ENCODE measurements around the gene SREBF2.
"Not testable (repeated sequence)": the region's sequence is repeated elsewhere in the genome, so short reads cannot be mapped to it uniquely, and the experiment has no call there.

SREBF2 gene

GRCh38 chr22:41842996-41843970 lies 10.4 kb downstream of the SREBF2 start:
- no peak for DNase-seq

GRCh38 chr22:41844036-41844435 lies 11.1 kb downstream of the SREBF2 start:
- no peak for DNase-seq

GRCh38 chr22:41844513-41844912 lies 11.6 kb downstream of the SREBF2 start:
- DNase-seq = no peak

- no peak for DNase-seq
Observed at GRCh38 chr22:41845380-41846267, 12.7 kb downstream of the SREBF2 start.

GRCh38 chr22:41846268-41846987 lies 13.5 kb downstream of the SREBF2 start:
- DNase-seq = no peak

GRCh38 chr22:41847300-41847699 lies 14.4 kb downstream of the SREBF2 start:
- DNase-seq = no peak

GRCh38 chr22:41848468-41848867 lies 15.6 kb downstream of the SREBF2 start:
- no peak for DNase-seq

GRCh38 chr22:41856469-41856868 lies 23.6 kb downstream of the SREBF2 start:
- no peak for DNase-seq

GRCh38 chr22:41857155-41857859 lies 24.4 kb downstream of the SREBF2 start:
- peak; percentile 80 for DNase-seq

GRCh38 chr22:41857860-41858199 lies 24.9 kb downstream of the SREBF2 start:
- DNase-seq = no peak

GRCh38 chr22:41862160-41862529 lies 29.2 kb downstream of the SREBF2 start:
- DNase-seq = peak; percentile 59

GRCh38 chr22:41862530-41863266 lies 29.8 kb downstream of the SREBF2 start:
- DNase-seq = no peak

GRCh38 chr22:41863472-41863871 lies 30.6 kb downstream of the SREBF2 start:
- DNase-seq = no peak

- no peak for DNase-seq
Observed at GRCh38 chr22:41868556-41868955, 35.7 kb downstream of the SREBF2 start.

- DNase-seq = not testable (repeated sequence)
Observed at GRCh38 chr22:41870081-41870480, 37.2 kb downstream of the SREBF2 start.

GRCh38 chr22:41870786-41871185 lies 37.9 kb downstream of the SREBF2 start:
- DNase-seq = no peak

GRCh38 chr22:41873391-41873790 lies 40.5 kb downstream of the SREBF2 start:
- DNase-seq = peak; percentile 50

- no peak for DNase-seq
Observed at GRCh38 chr22:41874090-41874489, 41.2 kb downstream of the SREBF2 start.

GRCh38 chr22:41875531-41876270 lies 42.8 kb downstream of the SREBF2 start:
- DNase-seq = no peak

GRCh38 chr22:41876275-41876674 lies 43.4 kb downstream of the SREBF2 start:
- no peak for DNase-seq

GRCh38 chr22:41876675-41877074 lies 43.8 kb downstream of the SREBF2 start:
- DNase-seq = no peak

Measured in CD4-positive, alpha-beta T cell treated with Interleukin-12 subunit alpha and Interleukin-12 subunit beta, for 1 hour (primary cell).